ENCODE data around the gene SUN3.
A peak's percentile ranks its signal among the peaks of the same experiment; 100 is the strongest.
"Not testable (repeated sequence)": the region's sequence is repeated elsewhere in the genome, so short reads cannot be mapped to it uniquely, and the experiment has no call there.

The SUN3 gene

DNA sequence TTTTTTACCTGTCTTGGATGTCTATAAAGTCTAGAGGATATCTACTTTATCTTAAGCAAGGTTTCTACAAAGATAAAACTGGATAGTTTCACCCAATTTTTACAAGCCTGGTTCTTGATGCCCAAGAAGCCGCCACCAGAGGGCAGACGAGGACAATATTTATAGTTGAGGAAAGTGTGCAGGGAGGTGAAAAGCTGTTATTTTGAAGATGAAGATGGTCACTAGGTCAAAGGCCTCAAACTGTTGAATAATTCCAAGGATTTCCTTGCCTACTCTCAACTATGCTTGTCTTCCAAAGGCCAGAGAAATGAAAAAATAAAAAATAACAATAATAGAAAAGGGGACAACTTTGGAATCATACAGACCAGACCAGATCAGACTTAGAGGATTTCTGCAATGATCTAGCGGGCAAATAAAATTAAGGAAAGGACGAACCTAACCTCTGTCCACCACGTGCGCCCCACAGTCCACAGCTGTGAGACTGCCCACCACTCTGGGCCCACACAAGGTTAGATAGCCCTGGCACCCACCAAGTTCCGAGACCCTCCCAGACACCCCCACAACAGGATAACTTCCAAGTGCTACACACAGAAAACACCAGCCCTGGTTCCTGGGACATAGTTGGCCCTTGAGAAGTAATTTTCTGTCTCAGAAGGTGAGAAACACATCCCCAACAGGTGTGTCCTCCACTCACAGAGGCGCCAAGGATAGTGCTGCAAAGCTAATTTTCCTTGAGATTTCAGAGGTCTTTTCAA is 83.5 kb downstream of the SUN3 start:
- DNase-seq (ENCODE audit: low read depth in 2 of 2) = peak; percentile 71 to 81

GRCh38 chr7:47944536-47945260 is 84.2 kb downstream of the SUN3 start:
- no peak for DNase-seq (ENCODE audit: low read depth in 2 of 2)

DNA sequence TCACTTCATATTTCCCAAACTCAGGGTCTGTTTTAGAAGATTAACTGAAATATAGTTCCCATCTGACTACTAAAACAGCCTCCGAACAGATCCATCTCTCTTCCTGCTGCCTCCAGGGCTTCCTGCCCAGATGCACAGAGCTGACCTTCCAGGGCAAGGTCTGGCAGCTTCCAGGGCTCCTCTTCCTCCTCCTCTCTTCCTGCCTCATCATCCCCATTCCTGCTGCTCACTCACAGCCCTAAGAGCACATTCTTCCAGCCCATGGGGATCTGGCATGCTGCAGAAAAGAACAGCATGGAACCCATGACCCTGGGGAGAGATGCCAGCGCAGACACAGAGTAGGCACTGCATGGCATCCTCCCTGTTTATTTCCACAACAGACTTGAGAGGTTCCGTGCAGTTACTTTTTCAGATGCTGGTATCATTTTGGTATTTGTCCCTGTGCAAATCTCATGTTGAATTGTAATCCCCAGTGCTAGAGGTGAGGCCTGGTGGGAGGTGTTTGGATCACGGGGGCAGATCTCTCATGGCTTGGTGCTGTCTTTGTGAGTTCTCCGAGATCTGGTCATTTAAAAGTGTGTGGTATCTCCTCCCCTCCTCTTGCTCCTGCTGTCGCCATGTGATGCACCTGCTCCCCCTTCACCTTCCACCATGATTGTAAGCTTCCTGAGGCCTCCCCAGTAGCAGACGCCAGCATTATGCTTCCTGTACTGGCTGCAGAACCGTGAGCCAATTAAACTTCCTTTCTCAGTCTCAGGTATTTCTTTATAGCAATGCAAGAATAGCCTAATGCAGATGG is 85.0 kb downstream of the SUN3 start:
- DNase-seq (ENCODE audit: low read depth in 2 of 2) = no peak

GRCh38 chr7:47942651-47943050 is 86.3 kb downstream of the SUN3 start:
- DNase-seq (ENCODE audit: low read depth in 2 of 2) = not testable (repeated sequence)

- DNase-seq (ENCODE audit: low read depth in 2 of 2) = no peak
Observed at GRCh38 chr7:47942132-47942531, 86.8 kb downstream of the SUN3 start.

DNA sequence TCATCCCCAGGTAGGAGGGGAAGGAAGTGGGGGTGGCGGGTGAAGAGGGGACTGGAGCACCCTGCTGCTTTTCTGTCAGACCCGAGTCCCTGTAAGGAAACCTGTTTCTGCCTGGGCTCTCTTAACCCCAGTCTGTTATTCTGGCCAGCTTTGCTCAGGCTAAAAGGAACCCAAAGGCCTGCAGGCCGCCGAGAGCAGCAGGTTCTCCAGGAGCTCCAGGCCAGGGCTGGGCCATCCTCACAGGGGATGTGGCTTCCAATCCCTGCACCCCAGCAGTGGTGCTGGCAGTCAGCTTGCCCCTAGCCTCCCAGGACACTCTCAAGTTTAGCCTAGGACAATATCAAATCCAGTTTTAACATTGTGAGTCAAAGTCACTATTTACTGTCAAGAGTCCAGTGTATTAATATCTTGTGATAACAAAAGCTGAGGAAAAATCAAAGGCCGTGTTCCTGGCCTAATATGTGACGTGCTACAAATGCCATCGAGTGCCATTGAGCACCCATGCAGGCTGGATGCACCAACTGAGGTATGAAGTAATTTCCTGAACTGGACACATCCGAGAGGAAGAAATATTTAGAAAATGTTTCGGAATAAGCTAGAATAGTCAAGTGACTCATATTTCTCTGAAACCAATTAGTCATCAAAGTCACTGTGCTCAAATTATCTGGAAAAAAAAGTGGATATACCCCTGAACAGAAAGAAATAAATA is 87.6 kb downstream of the SUN3 start:
- DNase-seq (ENCODE audit: low read depth in 2 of 2) = no peak

DNA sequence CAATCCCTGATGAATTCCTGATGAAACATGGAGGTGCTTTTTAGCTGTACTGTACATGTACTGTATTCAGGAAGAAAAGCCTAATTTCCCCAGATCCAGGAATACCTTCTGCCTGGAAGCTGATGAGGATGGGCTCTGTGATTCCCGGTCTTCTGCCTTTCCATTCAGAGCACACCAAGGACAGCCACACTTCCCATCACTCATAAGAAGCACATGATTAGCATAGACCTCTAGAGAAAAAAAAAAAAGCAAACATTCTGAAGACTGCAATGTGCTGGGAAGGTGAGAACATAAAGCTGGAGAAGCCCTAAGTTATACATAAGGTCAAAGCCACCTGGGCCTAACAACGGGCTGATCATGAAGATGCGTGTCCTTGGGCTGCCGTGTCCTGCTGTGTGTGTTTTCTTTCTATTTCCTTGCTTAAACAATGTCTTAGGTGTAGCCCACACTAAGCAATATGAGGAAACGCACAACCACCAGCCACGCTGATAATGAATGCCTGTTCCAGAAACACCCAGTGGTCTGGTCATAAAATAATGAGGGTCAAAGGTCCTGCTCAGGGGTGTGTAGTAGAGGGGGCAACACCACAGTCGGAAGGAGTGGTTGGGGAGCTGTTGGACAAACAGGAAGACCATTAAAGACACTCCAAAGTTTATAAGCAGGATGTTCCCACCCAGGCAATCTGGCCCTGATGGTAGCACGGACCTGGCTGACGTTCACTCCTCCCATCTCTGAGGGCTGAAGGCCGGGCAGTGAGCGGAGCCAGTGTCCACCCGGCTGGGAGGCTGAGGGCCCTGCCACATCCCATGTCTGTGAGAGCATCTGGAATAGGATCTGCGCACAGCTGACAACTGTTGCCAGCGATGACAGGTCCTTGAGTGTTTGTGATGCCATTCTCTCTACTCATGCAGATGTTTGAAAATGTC is 88.6 kb downstream of the SUN3 start:
- DNase-seq (ENCODE audit: low read depth in 2 of 2) = no peak

DNA sequence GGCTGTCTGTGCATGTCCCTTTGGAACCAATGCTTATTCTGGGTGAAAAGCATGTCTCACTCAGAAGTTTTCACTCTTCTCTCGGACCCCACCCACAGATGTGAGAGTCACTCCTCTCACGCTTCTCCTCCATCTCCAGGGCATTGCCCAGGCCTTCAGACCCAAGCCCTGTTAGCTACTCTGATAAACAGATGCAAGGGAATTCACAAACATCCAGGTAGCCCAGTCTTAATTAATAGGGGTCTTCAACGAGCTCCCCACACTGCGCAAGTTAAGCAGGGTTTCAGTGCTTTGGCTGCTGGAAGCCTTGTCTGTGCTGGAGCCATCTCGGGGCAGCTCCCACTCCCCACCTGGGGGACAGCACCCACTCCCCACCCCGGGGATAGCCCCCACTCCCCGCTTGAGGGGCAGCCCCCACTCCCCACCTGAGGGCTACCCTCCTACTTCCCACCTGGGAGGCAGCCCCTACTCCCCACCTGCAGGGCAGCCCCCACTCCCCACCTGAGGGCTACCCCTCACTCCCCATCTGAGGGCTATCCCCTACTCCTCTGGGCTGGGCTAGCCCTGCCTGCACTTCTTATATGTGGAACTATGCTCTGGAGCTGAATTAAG is 89.4 kb downstream of the SUN3 start:
- DNase-seq (ENCODE audit: low read depth in 2 of 2) = no peak

DNA sequence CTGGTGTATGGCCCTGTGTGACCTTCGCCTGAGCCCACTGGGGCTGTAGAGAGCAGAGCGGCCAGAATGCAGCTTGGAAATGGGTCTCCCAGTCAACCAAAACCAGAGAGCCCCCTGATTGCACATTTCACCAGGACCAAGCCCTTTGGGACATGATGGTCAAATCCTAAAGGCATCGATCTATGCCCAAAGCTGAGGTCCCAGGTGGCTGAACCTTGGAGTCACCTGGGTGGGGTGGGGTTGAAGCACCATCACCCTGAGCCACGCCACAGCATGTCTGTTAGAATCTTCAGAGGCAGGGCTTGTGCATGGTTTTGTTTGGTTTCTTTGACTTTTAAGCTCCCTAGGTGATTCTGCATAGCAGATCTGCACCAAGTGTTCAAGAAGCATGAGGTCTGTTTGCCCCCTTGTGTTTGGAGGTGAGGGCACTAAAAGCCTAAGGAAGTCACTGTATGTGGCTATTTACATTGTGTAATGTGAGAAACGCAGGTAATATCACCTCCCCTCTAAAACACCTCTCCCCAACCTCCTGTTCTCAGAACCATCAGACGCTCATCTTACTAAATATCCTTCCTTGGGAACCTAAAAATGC is 90.2 kb downstream of the SUN3 start:
- no peak for DNase-seq (ENCODE audit: low read depth in 2 of 2)

- DNase-seq (ENCODE audit: low read depth in 2 of 2) = no peak
Observed at GRCh38 chr7:47937711-47938573, 91.0 kb downstream of the SUN3 start.

Measured in stimulated activated CD4-positive, alpha-beta T cell treated with anti-CD3 and anti-CD28 coated beads, Interleukin-4, amount 100 ng/mL, for 48 hours (primary cell).